ENCODE measurements around the gene GRM4.
"Not testable (repeated sequence)": the region's sequence is repeated elsewhere in the genome, so short reads cannot be mapped to it uniquely, and the experiment has no call there.

Gene GRM4

GRCh38 chr6:34045771-34046170 lies 100.1 kb downstream of the GRM4 start:
- DNase-seq: no peak
- peaks cover 7% of the 10 kb centered on the region; the same call in 1 of the 2 replicates for H3K36me3 ChIP-seq
- H3K9me3 ChIP-seq (ENCODE audit: severe bottlenecking): no peaks in the 10 kb centered on the region
- TF ChIP-seq, protein P1, sequence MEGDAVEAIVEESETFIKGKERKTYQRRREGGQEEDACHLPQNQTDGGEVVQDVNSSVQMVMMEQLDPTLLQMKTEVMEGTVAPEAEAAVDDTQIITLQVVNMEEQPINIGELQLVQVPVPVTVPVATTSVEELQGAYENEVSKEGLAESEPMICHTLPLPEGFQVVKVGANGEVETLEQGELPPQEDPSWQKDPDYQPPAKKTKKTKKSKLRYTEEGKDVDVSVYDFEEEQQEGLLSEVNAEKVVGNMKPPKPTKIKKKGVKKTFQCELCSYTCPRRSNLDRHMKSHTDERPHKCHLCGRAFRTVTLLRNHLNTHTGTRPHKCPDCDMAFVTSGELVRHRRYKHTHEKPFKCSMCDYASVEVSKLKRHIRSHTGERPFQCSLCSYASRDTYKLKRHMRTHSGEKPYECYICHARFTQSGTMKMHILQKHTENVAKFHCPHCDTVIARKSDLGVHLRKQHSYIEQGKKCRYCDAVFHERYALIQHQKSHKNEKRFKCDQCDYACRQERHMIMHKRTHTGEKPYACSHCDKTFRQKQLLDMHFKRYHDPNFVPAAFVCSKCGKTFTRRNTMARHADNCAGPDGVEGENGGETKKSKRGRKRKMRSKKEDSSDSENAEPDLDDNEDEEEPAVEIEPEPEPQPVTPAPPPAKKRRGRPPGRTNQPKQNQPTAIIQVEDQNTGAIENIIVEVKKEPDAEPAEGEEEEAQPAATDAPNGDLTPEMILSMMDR (IDR thresholded peaks at IDR 0.05; ENCODE audit: low read depth, low read length): no peak
- H3K27ac ChIP-seq: peak overlapping the region; percentile 19; the same call in 1 of the 2 replicates
- no peaks in the 10 kb centered on the region for H3K27me3 ChIP-seq (ENCODE audit: insufficient read depth, low read depth, severe bottlenecking)
- no peak overlapping the region for H3K4me3 ChIP-seq (ENCODE audit: low read depth, low read length)

GRCh38 chr6:34044945-34045595 lies 100.8 kb downstream of the GRM4 start:
- no peak for DNase-seq
- no peaks in the 10 kb centered on the region for H3K27me3 ChIP-seq (ENCODE audit: insufficient read depth, low read depth, severe bottlenecking)
- TF ChIP-seq, protein P1 (IDR thresholded peaks at IDR 0.05; ENCODE audit: low read depth, low read length): no peak
- peak overlapping the region; percentile 19; the same call in 1 of the 2 replicates for H3K27ac ChIP-seq
- H3K36me3 ChIP-seq: peaks cover 7% of the 10 kb centered on the region; the same call in 1 of the 2 replicates
- H3K9me3 ChIP-seq (ENCODE audit: severe bottlenecking): no peaks in the 10 kb centered on the region
- H3K4me3 ChIP-seq (ENCODE audit: low read depth, low read length): no peak overlapping the region

DNA sequence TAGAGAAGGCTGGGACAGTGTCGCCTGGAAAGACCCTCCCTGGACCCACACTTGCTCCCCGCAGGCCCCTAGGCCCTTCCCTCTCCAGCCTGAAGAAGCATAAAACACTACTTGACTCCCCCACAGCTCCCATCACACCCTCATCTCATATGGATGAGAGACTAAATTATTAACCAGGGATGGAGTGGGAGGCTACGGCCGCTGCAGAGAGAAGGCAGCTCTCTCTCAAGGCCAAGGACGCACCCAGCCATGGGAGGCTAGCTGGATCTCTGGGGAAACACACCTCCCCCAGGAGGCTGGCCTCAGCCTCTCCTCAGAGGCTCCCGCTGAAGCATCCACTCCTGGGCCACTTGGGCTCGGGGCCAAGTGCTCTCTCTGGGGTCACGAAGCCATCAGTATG lies 102.5 kb downstream of the GRM4 start:
- H3K4me3 ChIP-seq (ENCODE audit: low read depth, low read length): no peak overlapping the region
- DNase-seq: no peak
- TF ChIP-seq, protein P1 (IDR thresholded peaks at IDR 0.05; ENCODE audit: low read depth, low read length): no peak
- H3K36me3 ChIP-seq: peaks cover 7% of the 10 kb centered on the region; the same call in 1 of the 2 replicates
- H3K27me3 ChIP-seq (ENCODE audit: insufficient read depth, low read depth, severe bottlenecking): no peaks in the 10 kb centered on the region
- H3K9me3 ChIP-seq (ENCODE audit: severe bottlenecking): no peaks in the 10 kb centered on the region
- no peak overlapping the region for H3K27ac ChIP-seq

GRCh38 chr6:34041998-34042397 lies 103.9 kb downstream of the GRM4 start:
- H3K27me3 ChIP-seq (ENCODE audit: insufficient read depth, low read depth, severe bottlenecking): not testable (repeated sequence)
- DNase-seq: peak; percentile 69

GRCh38 chr6:34041385-34041784 lies 104.5 kb downstream of the GRM4 start:
- H3K4me3 ChIP-seq (ENCODE audit: low read depth, low read length): no peak overlapping the region

More at GRCh38 chr6:34041998-34042397, 103.9 kb downstream of the GRM4 start:
- not testable (repeated sequence) for H3K4me3 ChIP-seq (ENCODE audit: low read depth, low read length); H3K27ac ChIP-seq; H3K36me3 ChIP-seq; H3K9me3 ChIP-seq (ENCODE audit: severe bottlenecking)

GRCh38 chr6:34039943-34040342 lies 105.9 kb downstream of the GRM4 start:
- Histone ChIP-seq H3K36me3 (peaks cover 9% of the 10 kb centered on the region), H3K9me3 (ENCODE audit: severe bottlenecking) (no peaks in the 10 kb centered on the region), H3K4me3 (ENCODE audit: low read depth, low read length) (no peak overlapping the region), H3K27me3 (ENCODE audit: insufficient read depth, low read depth, severe bottlenecking) (no peaks in the 10 kb centered on the region), H3K27ac (no peak overlapping the region)
- DNase-seq: no peak
- TF ChIP-seq, protein P1 (IDR thresholded peaks at IDR 0.05; ENCODE audit: low read depth, low read length): no peak

More at GRCh38 chr6:34041385-34041784, 104.5 kb downstream of the GRM4 start:
- no peak for DNase-seq
- TF ChIP-seq, protein P1 (IDR thresholded peaks at IDR 0.05; ENCODE audit: low read depth, low read length): no peak
- H3K36me3 ChIP-seq: peaks cover 4% of the 10 kb centered on the region
- no peaks in the 10 kb centered on the region for H3K27me3 ChIP-seq (ENCODE audit: insufficient read depth, low read depth, severe bottlenecking)
- no peak overlapping the region; the same call in 1 of the 2 replicates for H3K27ac ChIP-seq
- no peaks in the 10 kb centered on the region for H3K9me3 ChIP-seq (ENCODE audit: severe bottlenecking)
